RWPE1 (cell line): ENCODE results near the gene ZNF487.
"Not testable (repeated sequence)": the region's sequence is repeated elsewhere in the genome, so short reads cannot be mapped to it uniquely, and the experiment has no call there.

Experiments used
- CTCF ChIA-PET: fragments of 350-600 bp; sonication (Branson Sonifier 250); formaldehyde crosslinking; extraction: SDS; loops from one replicate; lab custom pipeline; 2021; lab: Yijun Ruan, JAX
- POLR2A ChIA-PET: fragments of 400-600 bp; formaldehyde crosslinking; extraction: SDS; loops from one replicate; lab custom pipeline; 2020; ENCODE audit warnings: antibody characterized with exemption; ENCODE audit not compliant: low non-redundant PET; lab: Yijun Ruan, JAX
- DNase-seq: peaks from one replicate; pipeline ENCODE4 v3.0.0; 2012; ENCODE audit warnings: low spot score
- H3K27ac ChIP-seq: fragments of 450-650 bp; 2 replicates; pipeline ENCODE4 v1.5.1; 2017
- TF ChIP-seq, protein P1 (sequence below): fragments of 450-650 bp; conservative IDR thresholded peaks from 2 replicates; pipeline ENCODE4 v1.5.1; 2017; ENCODE audit warnings: low read depth, mild to moderate bottlenecking

Gene ZNF487

DNA sequence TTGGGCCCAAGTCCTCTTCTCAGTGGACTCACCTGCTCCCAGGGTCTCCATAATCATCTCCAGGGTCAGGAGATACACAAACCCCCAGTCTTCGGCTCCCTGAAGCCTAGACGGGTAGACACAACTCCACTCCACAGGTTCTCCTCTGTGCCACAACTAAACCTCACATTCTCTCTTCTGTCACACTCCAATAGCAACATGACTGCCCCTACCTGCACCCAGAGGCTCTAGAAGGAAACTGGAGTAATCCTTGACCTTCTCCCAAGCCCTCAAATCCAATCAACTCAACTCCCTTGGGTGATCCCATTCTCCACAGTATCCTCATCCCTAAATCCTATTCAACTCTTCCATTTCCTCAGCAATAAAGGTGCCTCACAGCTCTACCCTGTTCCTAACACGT, 44.2 kb upstream of the ZNF487 start:
- ChIA-PET POLR2A (no interaction called here), CTCF (no interaction called here)
- H3K27ac ChIP-seq: peak overlapping the region; percentile 59
- TF ChIP-seq, protein P1, sequence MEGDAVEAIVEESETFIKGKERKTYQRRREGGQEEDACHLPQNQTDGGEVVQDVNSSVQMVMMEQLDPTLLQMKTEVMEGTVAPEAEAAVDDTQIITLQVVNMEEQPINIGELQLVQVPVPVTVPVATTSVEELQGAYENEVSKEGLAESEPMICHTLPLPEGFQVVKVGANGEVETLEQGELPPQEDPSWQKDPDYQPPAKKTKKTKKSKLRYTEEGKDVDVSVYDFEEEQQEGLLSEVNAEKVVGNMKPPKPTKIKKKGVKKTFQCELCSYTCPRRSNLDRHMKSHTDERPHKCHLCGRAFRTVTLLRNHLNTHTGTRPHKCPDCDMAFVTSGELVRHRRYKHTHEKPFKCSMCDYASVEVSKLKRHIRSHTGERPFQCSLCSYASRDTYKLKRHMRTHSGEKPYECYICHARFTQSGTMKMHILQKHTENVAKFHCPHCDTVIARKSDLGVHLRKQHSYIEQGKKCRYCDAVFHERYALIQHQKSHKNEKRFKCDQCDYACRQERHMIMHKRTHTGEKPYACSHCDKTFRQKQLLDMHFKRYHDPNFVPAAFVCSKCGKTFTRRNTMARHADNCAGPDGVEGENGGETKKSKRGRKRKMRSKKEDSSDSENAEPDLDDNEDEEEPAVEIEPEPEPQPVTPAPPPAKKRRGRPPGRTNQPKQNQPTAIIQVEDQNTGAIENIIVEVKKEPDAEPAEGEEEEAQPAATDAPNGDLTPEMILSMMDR: no peak
- DNase-seq: no peak

GRCh38 chr10:43393186-43393585, 43.7 kb upstream of the ZNF487 start:
- DNase-seq, POLR2A ChIA-PET: not testable (repeated sequence)
- CTCF ChIA-PET: interaction anchor here (0.6 kb wide), 1 partner anchor 10 kb away, joined by 5 read pairs; no protein-coding TSS in a partner anchor
- H3K27ac ChIP-seq: peak overlapping the region; percentile 51

DNA sequence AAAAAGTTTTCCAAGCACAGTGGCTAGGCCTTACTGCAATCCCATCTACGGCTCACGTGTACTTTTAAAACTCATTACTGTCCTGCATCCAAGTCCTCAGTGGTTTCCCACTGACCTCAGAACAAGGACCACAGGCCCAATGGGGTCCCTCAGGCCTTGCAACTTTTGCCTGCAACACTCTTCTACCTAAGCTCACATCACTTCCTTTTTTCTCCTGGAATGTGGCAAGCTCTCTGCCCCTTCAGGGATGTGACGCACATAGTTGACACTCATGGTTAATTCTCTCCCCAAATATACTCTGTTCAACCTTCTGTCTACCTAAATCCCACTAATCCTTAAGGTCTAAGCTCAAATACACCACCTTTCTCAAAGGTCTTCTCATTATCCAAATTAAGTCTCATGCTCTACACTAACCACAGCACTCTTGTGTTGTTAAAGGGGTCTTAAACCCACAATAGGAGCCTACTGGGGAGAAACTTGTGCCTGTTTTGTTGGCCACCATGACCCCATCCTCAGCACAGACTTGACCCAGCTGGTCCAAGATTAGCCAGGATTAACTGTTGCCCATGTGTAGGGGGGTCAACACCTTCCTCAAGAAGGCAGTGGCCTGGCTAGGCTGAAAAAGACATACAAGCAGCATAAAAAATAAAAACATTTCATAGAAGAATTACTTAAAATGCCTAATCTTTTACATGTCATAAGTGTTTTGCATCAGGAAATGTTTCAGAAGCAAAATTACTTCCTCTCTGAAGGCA, 43.1 kb upstream of the ZNF487 start:
- no peak for DNase-seq
- POLR2A ChIA-PET: interaction anchor here (0.6 kb wide), 1 partner anchor 13 kb away, joined by 3 read pairs; no protein-coding TSS in a partner anchor
- CTCF ChIA-PET: interaction anchor here (0.6 kb wide), 1 partner anchor 10 kb away, joined by 5 read pairs; no protein-coding TSS in a partner anchor
- TF ChIP-seq, protein P1: no peak
- H3K27ac ChIP-seq: peak overlapping the region; percentile 51

DNA sequence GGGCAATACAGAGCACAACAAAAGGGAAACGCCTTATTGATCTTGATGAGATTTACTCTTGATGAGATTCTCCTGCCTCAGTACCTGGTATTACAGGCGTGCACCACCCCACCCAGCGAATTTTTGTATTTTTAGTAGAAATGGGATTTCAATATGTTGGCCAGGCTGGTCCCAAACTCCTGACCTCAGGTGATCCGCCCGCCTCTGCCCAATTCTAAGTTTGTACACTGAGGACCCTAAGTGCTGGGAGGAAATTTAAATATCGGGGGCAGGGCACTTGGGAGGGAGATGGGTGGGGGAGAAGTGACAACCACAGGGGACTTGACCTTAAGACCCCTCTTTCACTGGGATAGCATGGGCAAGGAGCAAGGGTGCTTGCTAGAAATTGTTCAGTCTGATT, 42.0 kb upstream of the ZNF487 start:
- peak overlapping the region; percentile 26; the same call in 1 of the 2 replicates for H3K27ac ChIP-seq
- TF ChIP-seq, protein P1: no peak
- ChIA-PET POLR2A (no interaction called here), CTCF (no interaction called here)
- no peak for DNase-seq

DNA sequence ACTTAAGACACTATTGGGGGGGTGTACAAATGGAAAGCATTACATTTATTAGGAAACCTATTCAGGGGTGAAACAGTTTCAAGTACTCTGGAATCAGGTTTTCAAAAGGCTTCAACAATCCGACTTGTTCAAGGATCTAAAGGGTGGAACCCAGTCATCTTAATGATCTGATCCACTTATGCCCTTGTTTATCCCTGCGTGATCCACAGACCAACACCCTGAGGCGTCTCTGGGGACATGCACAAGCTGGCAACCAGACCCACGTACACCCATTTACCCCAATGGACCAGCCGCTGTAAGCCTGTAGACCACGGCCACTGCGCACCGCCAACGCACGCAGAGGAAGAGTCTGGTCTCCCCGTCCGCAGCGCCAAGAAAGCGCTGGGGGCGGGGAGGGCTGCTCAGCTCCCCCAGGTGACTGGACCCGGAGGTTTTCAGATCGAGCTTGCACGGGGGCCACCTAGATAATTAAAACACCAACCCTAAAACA, 41.3 kb upstream of the ZNF487 start:
- DNase-seq: no peak
- POLR2A ChIA-PET: interaction anchor here (0.9 kb wide), 1 partner anchor 11 kb away, joined by 4 read pairs; no protein-coding TSS in a partner anchor
- peak overlapping the region; percentile 98 for H3K27ac ChIP-seq
- TF ChIP-seq, protein P1: no peak
- CTCF ChIA-PET: interaction anchor here (0.6 to 0.9 kb wide), 2 partner anchors 35 to 103 kb away, joined by 3 to 4 read pairs; no protein-coding TSS in a partner anchor

DNA sequence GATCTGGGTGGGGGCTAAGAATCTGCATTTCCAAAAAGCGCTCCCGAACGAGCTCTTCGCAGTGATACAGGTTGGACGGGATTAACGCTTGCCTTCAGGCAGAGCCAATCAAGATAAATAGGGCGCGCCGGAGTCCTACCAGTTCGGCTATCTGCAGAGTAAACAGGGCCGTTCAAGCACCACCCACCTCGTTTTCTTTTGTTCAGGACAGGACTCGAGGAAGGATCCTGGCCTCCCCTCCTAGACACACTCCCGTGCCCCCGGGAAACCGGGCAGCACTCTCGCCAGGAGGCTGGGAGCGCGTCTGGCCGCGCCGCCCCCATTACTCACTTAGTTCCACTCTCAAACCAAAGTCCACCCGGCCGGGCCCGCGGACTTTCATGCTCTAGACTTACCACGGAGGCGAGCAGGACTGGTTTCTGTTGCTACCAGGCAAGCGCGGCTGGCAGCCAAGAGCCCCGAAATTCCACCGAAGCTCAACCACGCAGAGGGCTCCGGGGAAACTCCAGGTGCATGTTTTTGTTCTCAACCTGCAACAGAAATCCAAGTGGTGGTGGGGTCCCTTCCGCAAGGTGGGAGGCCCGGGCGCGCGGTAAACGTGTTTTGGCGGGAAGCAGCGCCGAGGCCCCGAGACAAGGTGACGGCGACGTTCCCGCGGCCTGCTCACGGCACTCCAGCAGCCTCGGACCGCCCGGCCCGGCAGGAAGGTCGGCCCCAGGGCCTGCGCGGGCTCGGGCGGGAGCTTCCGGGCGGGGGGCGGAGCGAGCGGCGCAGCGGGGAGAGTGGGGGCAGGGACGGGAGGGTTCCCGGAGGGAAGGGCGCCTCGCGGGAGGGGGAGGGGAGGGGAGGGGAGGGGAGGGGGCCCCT, 40.6 kb upstream of the ZNF487 start:
- ChIA-PET CTCF (interaction anchor here (0.6 to 0.9 kb wide), 2 partner anchors 36 to 104 kb away, joined by 3 to 4 read pairs; no protein-coding TSS in a partner anchor), POLR2A (interaction anchor here (0.9 to 1.0 kb wide), 3 partner anchors 12 to 39 kb away, joined by 4 to 10 read pairs (median 4); partner anchors contain the start of gene HNRNPF)
- TF ChIP-seq, protein P1: no peak
- H3K27ac ChIP-seq: peak overlapping the region; percentile 98
- peak; percentile 80 for DNase-seq
